Stimulated activated CD8-positive, alpha-beta memory T cell treated with anti-CD3 and anti-CD28 coated beads, Interleukin-12 subunit alpha, Interleukin-12 subunit beta, amount 100 ng/mL, for 24 hours (primary cell): ENCODE results near the gene PFDN1.

Source experiments
- DNase-seq: peaks from one replicate; pipeline ENCODE4 v3.0.0-alpha.2; 2020; ENCODE audit errors: extremely low read depth

Gene PFDN1

DNA sequence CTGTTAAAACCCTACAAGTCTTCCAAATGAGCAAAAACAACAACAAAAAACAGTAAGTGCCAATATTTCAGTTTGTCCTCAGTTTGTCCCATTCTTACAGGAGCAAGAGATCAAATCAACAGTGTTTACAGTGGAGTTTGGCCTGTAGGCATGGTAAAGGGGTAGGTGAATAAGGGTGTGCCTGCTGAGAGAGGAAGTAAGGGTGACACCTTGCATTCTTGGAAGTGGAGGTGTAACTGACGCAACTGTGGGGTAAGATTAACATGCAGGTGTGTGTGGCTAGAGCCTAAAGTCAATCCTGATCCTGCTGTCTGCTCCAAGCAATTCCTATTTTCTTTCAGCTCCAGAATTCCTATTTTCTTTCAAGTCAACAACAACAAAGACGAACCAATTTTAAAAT is 43.4 kb downstream of the PFDN1 start:
- DNase-seq: no peak

DNA sequence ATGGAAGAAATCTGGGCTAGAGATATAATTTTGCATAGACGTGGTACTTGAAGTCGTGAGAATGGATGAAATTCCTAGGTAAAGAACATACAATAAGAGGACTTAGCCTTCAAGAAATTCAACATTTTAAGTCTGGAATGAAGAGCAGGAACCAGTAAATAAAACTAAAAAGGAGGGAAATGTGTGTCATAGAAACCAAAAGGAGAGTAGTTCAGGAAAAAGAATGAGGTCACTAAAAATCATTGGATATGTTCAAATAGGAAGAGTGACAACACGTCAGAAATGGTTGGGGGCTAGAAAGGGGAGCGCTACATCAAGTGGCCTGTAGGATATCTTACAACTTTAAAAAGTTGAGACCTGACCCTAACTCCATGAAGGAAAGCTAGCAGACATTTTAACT is 44.0 kb downstream of the PFDN1 start:
- no peak for DNase-seq

GRCh38 chr5:140258016-140258415 is 44.9 kb downstream of the PFDN1 start:
- no peak for DNase-seq

- DNase-seq: no peak
Observed at GRCh38 chr5:140256726-140257125, 46.2 kb downstream of the PFDN1 start.

- DNase-seq: no peak
Observed at GRCh38 chr5:140255460-140256157, 47.3 kb downstream of the PFDN1 start.

DNA sequence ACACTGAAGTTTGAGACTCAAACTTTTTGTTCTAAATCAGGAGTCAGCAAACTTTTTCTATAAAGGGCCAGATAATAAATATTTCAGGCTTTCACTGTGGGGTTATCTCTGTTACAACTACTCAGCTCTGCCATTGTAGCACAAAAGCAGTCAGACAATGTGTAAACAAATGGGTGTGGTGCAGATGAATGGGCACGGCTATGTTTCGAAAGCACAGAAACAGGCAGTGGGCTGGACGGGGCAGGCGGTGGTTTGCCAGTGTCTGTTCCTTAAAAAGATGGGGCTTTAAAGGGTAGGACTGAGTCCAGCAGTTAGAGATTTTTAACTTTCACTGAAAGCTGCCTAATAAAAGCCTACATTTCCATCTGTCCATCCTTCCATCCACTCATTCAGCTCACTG is 48.9 kb downstream of the PFDN1 start:
- no peak for DNase-seq

GRCh38 chr5:140252470-140253126 is 50.3 kb downstream of the PFDN1 start:
- no peak for DNase-seq

DNA sequence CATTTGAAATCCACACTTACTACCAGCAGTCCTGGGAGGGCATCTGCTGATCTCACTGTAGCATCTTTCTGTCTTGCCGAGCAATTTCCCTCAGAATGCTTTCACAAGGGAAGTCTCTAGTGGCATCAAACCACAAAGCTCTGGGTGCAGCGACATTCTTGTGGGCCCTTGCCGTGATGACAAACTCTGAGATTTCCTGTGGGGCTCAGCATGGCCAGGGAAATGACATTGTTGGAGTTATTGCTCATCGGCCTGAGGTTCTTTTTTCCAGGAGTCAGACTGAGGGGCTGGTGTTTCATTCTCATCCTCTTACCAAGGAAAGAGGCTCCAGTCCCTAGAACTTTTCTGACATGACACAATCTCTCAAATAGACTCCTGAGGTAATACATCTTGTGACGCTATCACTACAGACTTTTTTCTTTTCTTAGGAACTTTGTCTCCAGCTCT is 51.4 kb downstream of the PFDN1 start:
- peak; percentile 20 for DNase-seq

DNA sequence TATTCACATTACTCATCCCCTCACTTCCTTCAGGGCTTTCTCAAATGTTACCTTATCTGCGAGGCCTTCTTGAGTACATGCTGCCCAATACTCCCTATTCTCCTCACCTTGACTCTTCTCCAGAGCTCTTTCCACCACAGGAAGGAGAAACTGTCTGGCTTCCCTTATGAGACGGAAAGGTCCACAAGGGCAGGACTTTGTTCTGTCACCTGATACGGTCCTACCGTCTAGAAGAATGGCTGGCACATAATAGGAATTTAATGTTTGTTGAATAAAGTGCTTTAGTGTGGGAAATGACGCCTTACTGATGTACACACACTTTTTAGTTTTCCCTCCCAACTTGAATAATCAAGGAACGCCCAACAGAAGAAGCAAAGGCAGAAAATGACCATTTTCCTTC is 52.5 kb downstream of the PFDN1 start:
- no peak for DNase-seq

DNA sequence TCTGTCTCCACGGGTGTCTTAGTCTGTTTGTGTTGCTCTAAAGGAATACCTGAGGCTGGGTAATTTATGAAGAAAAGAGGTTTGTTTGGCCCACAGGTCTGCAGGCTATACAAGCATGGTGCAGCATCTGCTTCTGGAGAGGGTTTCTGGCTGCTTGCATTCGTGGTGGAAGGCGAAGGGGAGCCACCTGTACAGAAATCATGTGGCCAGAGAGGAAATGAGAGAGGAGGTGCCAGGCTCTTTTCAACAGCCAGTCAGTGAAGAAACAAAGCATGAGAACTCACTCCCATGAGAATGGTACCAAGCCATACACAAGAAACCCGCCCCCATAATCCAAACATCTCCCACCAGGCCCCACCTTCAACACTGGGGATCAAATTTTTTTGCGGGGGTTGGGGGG is 53.4 kb downstream of the PFDN1 start:
- DNase-seq: no peak

DNA sequence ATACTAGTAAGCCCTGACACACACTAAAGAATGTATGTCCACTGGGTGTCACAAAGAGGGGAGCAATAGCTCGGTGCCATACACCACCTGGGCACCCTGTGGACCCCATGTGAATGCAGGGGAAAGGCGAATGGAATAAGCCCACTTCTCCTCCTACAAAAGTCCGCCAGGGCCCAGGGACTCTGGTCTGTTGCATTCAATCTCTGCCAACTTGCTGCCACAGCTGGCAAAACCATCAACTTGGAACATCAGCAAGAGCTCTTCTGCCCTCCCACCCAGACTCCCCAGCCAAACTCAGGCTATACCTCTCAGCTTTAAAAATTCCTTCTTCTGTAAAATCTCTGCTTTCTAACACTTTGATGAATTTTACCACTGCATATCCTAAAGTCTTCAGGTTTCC is 54.5 kb downstream of the PFDN1 start:
- no peak for DNase-seq

- DNase-seq: no peak
Observed at GRCh38 chr5:140246378-140247122, 56.4 kb downstream of the PFDN1 start.

- DNase-seq: no peak
Observed at GRCh38 chr5:140245926-140246325, 57.0 kb downstream of the PFDN1 start.

GRCh38 chr5:140245341-140245740 is 57.6 kb downstream of the PFDN1 start:
- no peak for DNase-seq

GRCh38 chr5:140244525-140245025 is 58.3 kb downstream of the PFDN1 start:
- peak; percentile 35 for DNase-seq

GRCh38 chr5:140243706-140244250 is 59.1 kb downstream of the PFDN1 start:
- no peak for DNase-seq

DNA sequence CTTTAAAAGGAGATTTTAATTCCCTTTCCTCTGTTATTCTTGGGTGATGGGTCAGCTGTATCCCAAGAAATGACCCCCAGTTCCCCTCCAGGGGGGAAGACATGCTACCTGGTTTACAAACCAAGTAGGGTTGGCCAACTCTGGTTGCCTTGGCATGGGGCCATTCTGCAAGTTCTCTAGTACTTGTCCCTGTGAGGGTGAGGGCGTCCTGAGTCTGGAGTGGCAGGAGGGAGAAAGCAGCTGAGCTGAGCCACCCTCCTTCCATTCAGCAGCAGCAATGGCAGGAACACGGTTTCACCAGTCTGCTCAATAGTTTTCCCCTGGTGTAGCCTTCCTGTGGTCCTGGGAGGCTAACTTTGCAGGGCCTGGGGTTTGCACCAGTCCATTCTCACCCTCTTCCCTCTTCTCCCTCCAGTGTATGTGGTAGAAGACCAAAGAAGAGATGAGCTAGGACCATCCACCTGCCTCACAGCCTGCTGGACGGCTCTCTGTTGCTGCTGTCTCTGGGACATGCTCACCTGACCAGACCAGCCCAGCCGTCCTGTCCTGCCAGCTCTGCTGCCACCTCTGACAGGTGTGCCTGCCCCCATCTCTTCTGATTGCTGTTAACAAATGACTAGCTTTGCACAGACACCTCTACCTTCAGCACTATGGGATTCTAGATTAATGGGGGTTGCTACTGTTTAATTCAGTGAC is 59.9 kb downstream of the PFDN1 start:
- no peak for DNase-seq

GRCh38 chr5:140242099-140242498 is 60.8 kb downstream of the PFDN1 start:
- no peak for DNase-seq

DNA sequence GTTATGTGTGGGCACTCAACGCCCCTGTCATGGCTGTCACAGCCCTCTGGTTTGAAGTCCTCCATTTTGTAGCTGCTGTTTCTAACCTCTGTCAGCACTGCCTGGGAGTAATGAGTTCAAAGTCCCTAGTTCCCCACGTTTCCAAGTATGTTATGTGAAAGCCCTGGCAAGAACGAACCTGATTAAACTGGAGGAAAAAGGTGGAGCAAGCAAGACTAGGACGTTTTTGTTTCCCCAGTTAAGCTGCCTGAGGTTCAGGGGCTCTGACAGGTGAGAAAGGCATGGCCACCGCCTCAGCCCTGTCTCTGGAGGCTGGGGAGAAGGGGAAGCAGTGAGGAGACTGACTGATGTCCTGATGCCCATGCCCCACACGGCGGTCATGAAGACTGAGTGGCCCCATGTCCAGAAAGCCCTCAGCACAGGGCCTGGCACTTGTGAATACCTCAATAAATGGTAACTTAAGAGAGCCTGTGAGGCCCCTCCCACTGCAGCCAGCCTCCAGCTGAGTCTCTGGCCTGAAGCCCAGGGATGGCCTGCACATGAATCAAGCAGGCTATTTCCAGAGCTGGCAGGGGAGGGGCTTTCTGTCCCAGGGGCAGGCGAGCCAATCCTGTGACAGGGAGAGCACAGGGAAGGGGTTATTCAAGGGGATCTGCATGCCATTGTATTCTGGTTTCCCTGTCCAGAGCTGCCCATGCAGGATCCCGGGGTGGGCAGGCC is 61.8 kb downstream of the PFDN1 start:
- no peak for DNase-seq

DNA sequence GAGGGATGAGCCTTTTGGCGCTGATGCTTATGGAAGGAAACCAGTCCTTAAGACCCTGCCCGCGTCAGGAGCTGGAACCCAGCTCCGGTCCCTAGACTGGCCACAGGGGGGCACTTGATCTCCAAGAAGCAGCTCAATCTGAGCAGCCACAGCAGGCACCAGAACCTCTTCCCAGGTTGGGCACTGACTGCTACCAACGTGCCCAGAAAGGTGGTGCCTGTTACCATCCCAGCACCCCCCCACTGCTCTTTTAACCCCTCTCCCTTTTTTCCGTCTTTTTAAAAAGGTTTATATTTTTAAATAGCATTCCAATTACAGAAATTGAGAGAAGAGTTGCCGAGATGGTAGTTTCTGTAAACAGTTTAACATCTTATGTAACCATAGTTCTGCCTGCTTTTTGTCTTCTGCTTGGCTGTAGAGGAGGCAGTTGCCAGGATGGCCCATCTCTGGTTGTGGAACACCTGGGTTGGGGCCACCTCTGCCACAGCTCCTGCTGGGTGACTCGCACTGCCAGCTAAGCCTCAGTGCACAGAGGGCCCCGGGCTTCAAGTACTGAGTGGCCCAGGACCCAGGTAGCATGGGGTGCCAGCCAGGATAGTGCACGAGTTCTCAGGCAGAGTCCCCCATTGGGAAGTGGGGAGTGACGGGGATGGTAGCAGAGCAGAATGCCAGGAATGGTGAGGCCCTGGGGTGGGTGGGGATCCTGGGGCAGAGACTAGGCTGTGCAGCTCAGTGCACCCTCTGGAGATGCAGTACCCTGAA is 62.8 kb downstream of the PFDN1 start:
- peak; percentile 16 for DNase-seq
